ENCODE measurements around the gene CSAG2.

CSAG2 gene

GRCh38 chrX:152674135-152674534 lies 34.9 kb downstream of the CSAG2 start:
- DNase-seq: no peak
- intact Hi-C loops (cut with DNase I): no loop called here

GRCh38 chrX:152663086-152663485 lies 46.0 kb downstream of the CSAG2 start:
- DNase-seq: no peak
- intact Hi-C loops (cut with DNase I): no loop called here

GRCh38 chrX:152658302-152658701 lies 50.8 kb downstream of the CSAG2 start:
- no peak for DNase-seq
- intact Hi-C loops (cut with DNase I): no loop called here
